ENCODE data around the gene HPCAL4.
A peak's percentile ranks its signal among the peaks of the same experiment; 100 is the strongest.

DNA sequence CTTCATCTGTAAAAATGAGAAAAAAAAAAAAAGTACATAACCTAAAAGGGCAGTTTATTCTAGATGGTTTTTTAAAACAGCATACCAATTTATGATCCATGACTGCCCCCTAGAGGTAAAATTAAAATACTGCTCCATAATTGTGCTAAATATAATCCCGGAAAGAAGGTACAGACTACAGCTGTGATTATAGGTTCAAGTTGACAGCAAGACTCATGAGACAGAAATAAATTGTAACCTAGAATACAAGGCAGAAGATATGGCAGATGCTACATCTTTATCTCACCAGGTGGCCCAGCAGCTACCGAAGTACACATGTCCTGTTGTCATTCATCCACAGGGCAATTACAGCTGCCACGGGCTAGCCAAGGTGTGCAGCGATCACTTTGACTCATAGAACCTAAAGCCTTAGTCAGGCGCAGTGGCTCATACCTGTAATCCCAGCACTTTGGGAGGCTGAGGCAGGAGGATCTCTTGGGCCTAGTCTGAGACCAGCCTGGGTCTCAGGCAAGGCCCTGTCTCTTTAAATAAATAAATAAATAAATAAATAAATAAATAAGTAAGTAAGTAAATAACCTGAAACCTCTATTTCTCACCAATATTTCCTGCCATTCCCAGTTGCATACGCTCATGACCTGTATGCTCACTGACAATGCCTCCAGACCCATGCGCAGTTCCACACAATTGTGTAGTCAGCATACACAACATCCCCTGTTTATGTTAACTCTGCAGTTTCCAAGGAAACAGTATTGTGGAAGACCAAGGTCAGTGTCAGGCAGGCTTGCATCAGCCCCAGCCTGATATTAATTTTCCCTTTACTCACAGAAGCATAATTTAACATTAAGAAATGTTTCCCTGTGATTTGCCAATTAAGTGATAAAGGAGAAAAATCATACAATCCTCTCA is 29.1 kb upstream of the HPCAL4 start:
- TF ChIP-seq, protein P1, sequence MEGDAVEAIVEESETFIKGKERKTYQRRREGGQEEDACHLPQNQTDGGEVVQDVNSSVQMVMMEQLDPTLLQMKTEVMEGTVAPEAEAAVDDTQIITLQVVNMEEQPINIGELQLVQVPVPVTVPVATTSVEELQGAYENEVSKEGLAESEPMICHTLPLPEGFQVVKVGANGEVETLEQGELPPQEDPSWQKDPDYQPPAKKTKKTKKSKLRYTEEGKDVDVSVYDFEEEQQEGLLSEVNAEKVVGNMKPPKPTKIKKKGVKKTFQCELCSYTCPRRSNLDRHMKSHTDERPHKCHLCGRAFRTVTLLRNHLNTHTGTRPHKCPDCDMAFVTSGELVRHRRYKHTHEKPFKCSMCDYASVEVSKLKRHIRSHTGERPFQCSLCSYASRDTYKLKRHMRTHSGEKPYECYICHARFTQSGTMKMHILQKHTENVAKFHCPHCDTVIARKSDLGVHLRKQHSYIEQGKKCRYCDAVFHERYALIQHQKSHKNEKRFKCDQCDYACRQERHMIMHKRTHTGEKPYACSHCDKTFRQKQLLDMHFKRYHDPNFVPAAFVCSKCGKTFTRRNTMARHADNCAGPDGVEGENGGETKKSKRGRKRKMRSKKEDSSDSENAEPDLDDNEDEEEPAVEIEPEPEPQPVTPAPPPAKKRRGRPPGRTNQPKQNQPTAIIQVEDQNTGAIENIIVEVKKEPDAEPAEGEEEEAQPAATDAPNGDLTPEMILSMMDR (IDR thresholded peaks at IDR 0.05) = peak; percentile 67
- TF ChIP-seq POLR2A (IDR thresholded peaks at IDR 0.05; ENCODE audit: low read length) = no peak
- TF ChIP-seq, protein P2, sequence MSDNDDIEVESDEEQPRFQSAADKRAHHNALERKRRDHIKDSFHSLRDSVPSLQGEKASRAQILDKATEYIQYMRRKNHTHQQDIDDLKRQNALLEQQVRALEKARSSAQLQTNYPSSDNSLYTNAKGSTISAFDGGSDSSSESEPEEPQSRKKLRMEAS (IDR thresholded peaks at IDR 0.05) = no peak
